K562 (cell line): ENCODE results near the gene COPS4. TPM values are rescaled to one million over a fixed set of nuclear protein-coding genes. Genes with fewer than 3 reads are reported as not detected.

ENCODE experiments used
- ARID2 ChIP-seq: fragments of 450-650 bp; IDR thresholded peaks from 2 replicates; pipeline ENCODE4 v1.6.1; 2017; ENCODE audit warnings: antibody characterized with exemption, mild to moderate bottlenecking
- ATF7 ChIP-seq: fragments of 450-650 bp; IDR thresholded peaks from 2 replicates; pipeline ENCODE4 v1.7.1; 2014; ENCODE audit warnings: mild to moderate bottlenecking, moderate library complexity
- CBFB ChIP-seq: sonication (generic); formaldehyde crosslinking; IDR thresholded peaks from 2 replicates; pipeline ENCODE4 v1.4.0; 2020; ENCODE audit warnings: mild to moderate bottlenecking, missing genetic modification reagents
- CBX8 ChIP-seq: fragments of 200-600 bp; sonication (generic); IDR thresholded peaks from 2 replicates; pipeline ENCODE4 v1.6.1; 2012; ENCODE audit warnings: borderline replicate concordance, mixed run types, low read depth, mild to moderate bottlenecking, moderate library complexity, mixed read lengths, low read length, control low read depth, inconsistent platforms; ENCODE audit not compliant: poor library complexity, severe bottlenecking; ENCODE audit errors: extremely low read depth
- CREB1 ChIP-seq, 2 experiments: sonication (generic) in 1 of 2; formaldehyde crosslinking in 1 of 2; IDR thresholded peaks; 2 replicates each; pipeline versions ENCODE4 v1.6.1 to v1.8.0; 2012 to 2022; ENCODE audit warnings: inconsistent platforms in 1 of 2, mild to moderate bottlenecking in 1 of 2, missing genetic modification reagents in 1 of 2, moderate library complexity in 1 of 2
- ELF1 ChIP-seq: fragments of 200-800 bp; sonication (Bioruptor generic); IDR thresholded peaks from 2 replicates; pipeline ENCODE4 v1.6.1; 2016; ENCODE audit warnings: missing genetic modification characterization, missing compliant biosample characterization
- EWSR1 ChIP-seq: fragments of 450-650 bp; IDR thresholded peaks from 2 replicates; pipeline ENCODE4 v1.6.1; 2018; ENCODE audit warnings: borderline replicate concordance, mild to moderate bottlenecking, low read depth, moderate library complexity; ENCODE audit not compliant: partially characterized antibody
- KDM5B ChIP-seq: fragments of 200-600 bp; sonication (generic); IDR thresholded peaks from 2 replicates; pipeline ENCODE4 v1.6.1; 2012; ENCODE audit warnings: low read depth, mild to moderate bottlenecking, moderate library complexity, low read length, control low read depth, inconsistent platforms; ENCODE audit not compliant: insufficient replicate concordance
- NCOA2 ChIP-seq, 2 experiments: fragments of 450-650 bp; IDR thresholded peaks; 2 replicates each; pipeline ENCODE4 v1.6.1; 2018; ENCODE audit warnings: mild to moderate bottlenecking in 2 of 2, moderate library complexity in 1 of 2; ENCODE audit not compliant: partially characterized antibody in 2 of 2
- NFATC3 ChIP-seq: fragments of 450-650 bp; IDR thresholded peaks from 2 replicates; pipeline ENCODE4 v1.6.1; 2017; ENCODE audit warnings: mild to moderate bottlenecking
- NRF1 ChIP-seq, 2 experiments: fragments of 450-650 bp; IDR thresholded peaks in 1 of 2; conservative IDR thresholded peaks in 1 of 2; 2 replicates each; pipeline ENCODE4 v1.6.1; 2014; ENCODE audit warnings: mild to moderate bottlenecking in 2 of 2
- POLR2AphosphoS5 ChIP-seq: IDR thresholded peaks from 2 replicates; pipeline ENCODE4 v1.6.1; 2011; ENCODE audit warnings: mild to moderate bottlenecking, low read depth, low read length, moderate library complexity; ENCODE audit not compliant: control insufficient read depth, insufficient read depth
- PRPF4 ChIP-seq: fragments of 200-400 bp; formaldehyde crosslinking; IDR thresholded peaks from one replicate; pipeline ENCODE4 v1.6.1; 2017; ENCODE audit warnings: low read length, low read depth, mild to moderate bottlenecking; ENCODE audit not compliant: insufficient read depth, poor library complexity, severe bottlenecking
- RBM39 ChIP-seq: fragments of 200-400 bp; formaldehyde crosslinking; optimal IDR thresholded peaks from 2 replicates; pipeline ENCODE3; 2018; ENCODE audit warnings: low read depth, low read length
- SNIP1 ChIP-seq: fragments of 450-650 bp; IDR thresholded peaks from 2 replicates; pipeline ENCODE4 v1.7.1; 2017; ENCODE audit warnings: low read depth, mild to moderate bottlenecking
- SRSF1 ChIP-seq: fragments of 200-400 bp; formaldehyde crosslinking; IDR thresholded peaks from 2 replicates; pipeline ENCODE4 v1.6.1; 2017; ENCODE audit warnings: mild to moderate bottlenecking, low read depth, low read length, moderate library complexity
- WHSC1 ChIP-seq: IDR thresholded peaks from one replicate; pipeline ENCODE4 v1.6.1; 2012; ENCODE audit warnings: low read length, control low read depth, inconsistent platforms
- XRCC5 ChIP-seq: fragments of 200-400 bp; formaldehyde crosslinking; IDR thresholded peaks from 2 replicates; pipeline ENCODE4 v1.6.1; 2017; ENCODE audit warnings: low read depth, mild to moderate bottlenecking, low read length
- ZMIZ1 ChIP-seq, 2 experiments: fragments of 150-350 bp in 1 of 2; IDR thresholded peaks; 2 replicates each; pipeline ENCODE4 v1.6.1; 2012 to 2016; ENCODE audit warnings: low read depth in 2 of 2, low read length in 2 of 2, mild to moderate bottlenecking in 1 of 2, moderate library complexity in 1 of 2
- ZNF639 ChIP-seq, 2 experiments: fragments of 200-800 bp in 1 of 2; sonication (Bioruptor generic) in 1 of 2; sonication (generic) in 1 of 2; formaldehyde crosslinking in 1 of 2; IDR thresholded peaks in 1 of 2; conservative IDR thresholded peaks in 1 of 2; 2 replicates each; pipeline versions ENCODE4 v1.5.0 to v1.6.1; 2016 to 2020; ENCODE audit warnings: missing compliant biosample characterization in 1 of 2, missing genetic modification characterization in 1 of 2, missing genetic modification reagents in 1 of 2
- ZNF785 ChIP-seq: fragments of 250-450 bp; sonication (Bioruptor Pico); IDR thresholded peaks from 2 replicates; pipeline ENCODE4 v1.4.0; 2020; ENCODE audit warnings: mild to moderate bottlenecking
- polyA plus RNA-seq, 8 experiments: library from polyadenylated mRNA; depleted of rRNA in 4 of 8; stranded (reverse) in 5 of 8; unstranded in 3 of 8; fragments of >200 nt; fragmentation: Nextera tagmentation in 2 of 8; fragmentation: Illumina TruSeq in 1 of 8; extraction: Ambion mirVana in 2 of 8; extraction: Trizol in 1 of 8; gene quantifications; 2 replicates each; pipeline versions ENCODE4 v1.2.1 to v1.2.3, GENCODE V29; 2011 to 2014; ENCODE audit warnings: inconsistent platforms in 1 of 8, missing spikeins in 1 of 8
- total RNA-seq, 7 experiments: library from RNA; depleted of rRNA in 6 of 7; stranded (reverse); fragments of >200 nt in 6 of 7; fragmentation: Illumina TruSeq in 2 of 7; extraction: Trizol in 2 of 7; gene quantifications; 2 replicates each; pipeline versions ENCODE4 v1.2.1 to v1.2.3, GENCODE V29; 2011 to 2021; ENCODE audit warnings: low replicate concordance in 1 of 7
- TF ChIP-seq, protein P1 (sequence below): fragments of 450-650 bp; formaldehyde crosslinking; IDR thresholded peaks from 2 replicates; pipeline ENCODE4 v1.4.0; 2020; ENCODE audit warnings: mild to moderate bottlenecking, moderate library complexity

COPS4 gene
- total and polyA plus RNA-seq, 9 of the 15 experiments (the other 6 are each of a cell fraction or from before 2014, with no cell fraction given): 44.7 to 180 (median 70.9) TPM

GRCh38 chr4:83012200-83012686 lies 22.7 kb upstream of the COPS4 start (continued):
- TF ChIP-seq WHSC1 (no peak), NCOA2 (IDR thresholded peaks at IDR 0.05; ENCODE audit: partially characterized antibody in 2 of 2) (no peak), ZNF639 (CRISPR knock-in tag; conservative IDR thresholded peaks at IDR 0.05 in 1 of 2, IDR thresholded peaks at IDR 0.05 in 1 of 2) (no peak), KDM5B (no peak), XRCC5 (no peak), SNIP1 (no peak), CBFB (CRISPR knock-in tag) (no peak), ZMIZ1 (IDR thresholded peaks at IDR 0.05; ENCODE audit: low read depth in 2 of 2, low read length in 2 of 2) (no peak), ATF7 (no peak), ARID2 (no peak), RBM39 (no peak), EWSR1 (no peak), ELF1 (tag) (no peak), CBX8 (no peak), ZNF785 (no peak), SRSF1 (no peak), NFATC3 (no peak), PRPF4 (no peak), POLR2AphosphoS5 (no peak), CREB1 (IDR thresholded peaks at IDR 0.05) (no peak), CREB1 (CRISPR knock-in tag; IDR thresholded peaks at IDR 0.05) (no peak), NRF1 (conservative IDR thresholded peaks at IDR 0.05 in 1 of 2, IDR thresholded peaks at IDR 0.05 in 1 of 2) (no peak)
- TF ChIP-seq, protein P1, sequence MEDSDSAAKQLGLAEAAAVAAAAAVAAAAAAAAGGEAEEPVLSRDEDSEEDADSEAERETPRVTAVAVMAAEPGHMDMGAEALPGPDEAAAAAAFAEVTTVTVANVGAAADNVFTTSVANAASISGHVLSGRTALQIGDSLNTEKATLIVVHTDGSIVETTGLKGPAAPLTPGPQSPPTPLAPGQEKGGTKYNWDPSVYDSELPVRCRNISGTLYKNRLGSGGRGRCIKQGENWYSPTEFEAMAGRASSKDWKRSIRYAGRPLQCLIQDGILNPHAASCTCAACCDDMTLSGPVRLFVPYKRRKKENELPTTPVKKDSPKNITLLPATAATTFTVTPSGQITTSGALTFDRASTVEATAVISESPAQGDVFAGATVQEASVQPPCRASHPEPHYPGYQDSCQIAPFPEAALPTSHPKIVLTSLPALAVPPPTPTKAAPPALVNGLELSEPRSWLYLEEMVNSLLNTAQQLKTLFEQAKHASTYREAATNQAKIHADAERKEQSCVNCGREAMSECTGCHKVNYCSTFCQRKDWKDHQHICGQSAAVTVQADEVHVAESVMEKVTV (CRISPR knock-in tag): no peak
